ENCODE data around the gene PCLO. TPM values are rescaled to one million over a fixed set of nuclear protein-coding genes. Genes with fewer than 3 reads are reported as not detected.
"Not testable (repeated sequence)": the region's sequence is repeated elsewhere in the genome, so short reads cannot be mapped to it uniquely, and the experiment has no call there.

PCLO gene
- total and polyA plus RNA-seq, 2 donors: 0.57 to 6.5 TPM

- DNase-seq (ENCODE audit: extremely low spot score): no peak
- 86% methylated on average over 7 of the region's 7 CpGs for WGBS
- Histone ChIP-seq H3K27ac (ENCODE audit: low read depth) (no peak overlapping the region), H3K4me3 (ENCODE audit: low read depth, low read length) (no peak overlapping the region), H3K4me1 (ENCODE audit: insufficient read depth) (no peaks in the 10 kb centered on the region), H3K36me3 (ENCODE audit: insufficient read depth) (no peaks in the 10 kb centered on the region)
These were observed 436.5 kb downstream of the PCLO start for GRCh38 chr7:82726038-82726800.

GRCh38 chr7:82723411-82723810 lies 439.3 kb downstream of the PCLO start:
- H3K4me3 ChIP-seq (ENCODE audit: low read depth, low read length): no peak overlapping the region
- no peaks in the 10 kb centered on the region for H3K4me1 ChIP-seq (ENCODE audit: insufficient read depth)
- H3K36me3 ChIP-seq (ENCODE audit: insufficient read depth): no peaks in the 10 kb centered on the region
- H3K27ac ChIP-seq (ENCODE audit: low read depth): no peak overlapping the region
- no peak for DNase-seq (ENCODE audit: extremely low spot score)
- WGBS: 76% methylated on average over 1 of the region's 1 CpG

- no peak for DNase-seq (ENCODE audit: extremely low spot score)
- no peak overlapping the region for H3K27ac ChIP-seq (ENCODE audit: low read depth)
- no peaks in the 10 kb centered on the region for H3K4me1 ChIP-seq (ENCODE audit: insufficient read depth)
- 60% methylated on average over 3 of the region's 3 CpGs for WGBS
- H3K36me3 ChIP-seq (ENCODE audit: insufficient read depth): no peaks in the 10 kb centered on the region
- H3K4me3 ChIP-seq (ENCODE audit: low read depth, low read length): no peak overlapping the region
These were observed 439.7 kb downstream of the PCLO start for GRCh38 chr7:82722946-82723345.

- 80% methylated on average over 2 of the region's 2 CpGs for WGBS
- DNase-seq (ENCODE audit: extremely low spot score): no peak
- H3K27ac ChIP-seq (ENCODE audit: low read depth): no peak overlapping the region
- H3K36me3 ChIP-seq (ENCODE audit: insufficient read depth): no peaks in the 10 kb centered on the region
- H3K4me3 ChIP-seq (ENCODE audit: low read depth, low read length): no peak overlapping the region
- no peaks in the 10 kb centered on the region for H3K4me1 ChIP-seq (ENCODE audit: insufficient read depth)
These were observed 447.3 kb downstream of the PCLO start for GRCh38 chr7:82715344-82715743.

GRCh38 chr7:82714883-82715282 lies 447.8 kb downstream of the PCLO start:
- DNase-seq (ENCODE audit: extremely low spot score): no peak
- no peaks in the 10 kb centered on the region for H3K4me1 ChIP-seq (ENCODE audit: insufficient read depth)
- WGBS: 80% methylated on average over 2 of the region's 2 CpGs
- no peak overlapping the region for H3K4me3 ChIP-seq (ENCODE audit: low read depth, low read length)
- no peak overlapping the region for H3K27ac ChIP-seq (ENCODE audit: low read depth)
- no peaks in the 10 kb centered on the region for H3K36me3 ChIP-seq (ENCODE audit: insufficient read depth)

- Histone ChIP-seq H3K4me3 (ENCODE audit: low read depth, low read length) (no peak overlapping the region), H3K36me3 (ENCODE audit: insufficient read depth) (no peaks in the 10 kb centered on the region), H3K27ac (ENCODE audit: low read depth) (no peak overlapping the region), H3K4me1 (ENCODE audit: insufficient read depth) (no peaks in the 10 kb centered on the region)
- WGBS: 49% methylated on average over 2 of the region's 2 CpGs
- no peak for DNase-seq (ENCODE audit: extremely low spot score)
These were observed 449.2 kb downstream of the PCLO start for GRCh38 chr7:82713506-82713905.

- not testable (repeated sequence) for DNase-seq (ENCODE audit: extremely low spot score); H3K36me3 ChIP-seq (ENCODE audit: insufficient read depth); H3K27ac ChIP-seq (ENCODE audit: low read depth); H3K4me1 ChIP-seq (ENCODE audit: insufficient read depth); H3K4me3 ChIP-seq (ENCODE audit: low read depth, low read length)
- 93% methylated on average over 1 of the region's 1 CpG for WGBS
These were observed 456.3 kb downstream of the PCLO start for GRCh38 chr7:82706344-82706743.

- Histone ChIP-seq H3K36me3 (ENCODE audit: insufficient read depth) (no peaks in the 10 kb centered on the region), H3K4me1 (ENCODE audit: insufficient read depth) (no peaks in the 10 kb centered on the region), H3K27ac (ENCODE audit: low read depth) (no peak overlapping the region), H3K4me3 (ENCODE audit: low read depth, low read length) (no peak overlapping the region)
- DNase-seq (ENCODE audit: extremely low spot score): no peak
- 24% methylated on average over 2 of the region's 2 CpGs for WGBS
These were observed 457.0 kb downstream of the PCLO start for GRCh38 chr7:82705517-82706260.

GRCh38 chr7:82704121-82704520 lies 458.6 kb downstream of the PCLO start:
- no peak for DNase-seq (ENCODE audit: extremely low spot score)
- H3K36me3 ChIP-seq (ENCODE audit: insufficient read depth): no peaks in the 10 kb centered on the region
- H3K4me3 ChIP-seq (ENCODE audit: low read depth, low read length): no peak overlapping the region
- no peak overlapping the region for H3K27ac ChIP-seq (ENCODE audit: low read depth)
- no peaks in the 10 kb centered on the region for H3K4me1 ChIP-seq (ENCODE audit: insufficient read depth)

Small RNAs within 50 kb of the gene (small RNA-seq; reads per million reads assigned to genes)
- not detected for gene RNA5SP235
